Stromal cell of bone marrow (primary cell): ENCODE measurements around the gene APOL5.

Experiments used
- DNase-seq: peaks from one replicate; pipeline ENCODE4 v3.0.0-alpha.2; 2012; ENCODE audit warnings: low read depth

APOL5 gene

GRCh38 chr22:35742342-35743100, 24.8 kb downstream of the APOL5 start:
- peak; percentile 51 for DNase-seq

DNA sequence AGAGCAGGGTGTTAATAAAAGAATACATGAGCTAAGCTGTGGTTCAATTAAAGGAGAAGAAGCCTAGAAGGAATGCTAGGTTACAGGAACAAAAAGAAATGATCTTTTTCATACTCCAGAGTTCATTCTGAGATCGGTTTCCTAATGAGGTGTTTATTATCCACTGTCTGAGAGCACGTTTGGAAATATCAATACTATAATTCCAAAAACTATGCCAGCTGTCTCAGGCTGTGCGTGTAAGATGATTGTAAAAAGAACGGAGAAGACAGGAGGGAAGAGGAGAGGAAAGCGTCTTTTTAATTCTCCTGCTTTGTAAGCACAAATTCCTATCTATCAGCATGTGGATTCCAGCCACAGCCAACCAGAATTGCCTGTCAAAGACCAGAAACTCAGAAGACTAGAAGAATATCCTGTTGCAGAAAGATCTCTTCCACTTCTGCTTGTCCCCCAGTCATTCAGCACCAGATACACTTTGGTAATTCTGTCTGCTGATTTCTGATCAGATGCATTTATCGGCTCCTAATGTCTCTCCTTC, 25.7 kb downstream of the APOL5 start:
- no peak for DNase-seq

DNA sequence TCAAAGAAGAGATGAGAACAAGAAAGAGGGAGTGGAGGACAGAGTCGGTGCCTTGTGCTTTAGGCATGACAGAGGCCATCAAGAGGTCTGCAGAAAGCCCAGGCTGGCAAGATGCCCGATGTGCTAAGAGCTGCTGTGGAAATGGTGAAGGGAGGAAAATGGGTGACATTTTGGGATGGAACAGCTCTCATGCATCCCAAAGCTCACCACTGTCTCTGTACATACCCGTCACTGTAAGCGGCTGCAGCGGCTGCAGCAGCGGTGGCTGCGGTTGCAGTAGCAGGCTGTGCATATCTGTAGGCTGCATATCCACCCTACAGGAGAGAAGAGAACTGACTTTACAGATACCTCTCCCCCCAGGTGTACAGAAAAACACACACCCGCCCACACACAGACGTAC, 28.6 kb downstream of the APOL5 start:
- no peak for DNase-seq

GRCh38 chr22:35746946-35747703, 29.5 kb downstream of the APOL5 start:
- DNase-seq: no peak

- peak; percentile 76 for DNase-seq
Measured at GRCh38 chr22:35749808-35750207, 32.1 kb downstream of the APOL5 start.

DNA sequence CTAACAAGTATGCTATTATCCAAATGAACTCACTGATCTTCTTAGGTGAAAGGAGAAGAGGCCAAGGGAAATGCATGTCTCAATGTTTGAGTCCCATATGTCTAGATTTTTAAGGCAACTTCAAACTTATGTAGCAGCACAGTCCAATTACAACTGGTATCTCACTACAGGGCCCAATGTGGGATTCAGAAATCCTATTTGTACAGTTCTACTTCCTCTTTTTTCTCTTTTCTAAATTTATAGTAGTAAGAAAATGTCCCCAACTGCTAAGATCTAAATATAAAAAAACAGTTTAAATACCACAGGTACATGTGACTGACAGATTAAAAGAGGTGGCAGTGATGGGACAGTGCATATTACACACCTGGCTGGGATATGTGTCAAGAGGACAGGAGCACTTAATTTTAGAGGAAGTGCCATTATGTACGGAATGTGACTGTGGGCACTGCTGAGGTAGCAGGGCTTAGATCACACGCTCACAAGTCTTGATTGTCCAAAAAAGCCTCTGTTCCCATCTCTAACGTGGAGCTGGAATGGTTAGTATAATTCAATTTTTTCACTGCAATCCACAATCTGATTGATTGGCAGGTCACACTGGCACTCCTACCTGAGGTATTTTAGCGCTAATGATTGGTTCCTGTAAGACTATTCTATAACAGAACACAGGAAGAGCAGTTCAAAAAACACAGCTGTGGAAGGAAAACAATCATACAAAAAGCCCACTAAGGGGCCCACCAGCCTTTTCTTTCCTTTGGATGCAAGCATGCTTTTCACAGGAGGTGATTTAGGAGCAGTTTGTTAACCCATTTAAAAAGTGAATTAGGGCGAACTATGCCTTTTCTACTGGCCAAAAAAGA, 34.6 kb downstream of the APOL5 start:
- no peak for DNase-seq

DNA sequence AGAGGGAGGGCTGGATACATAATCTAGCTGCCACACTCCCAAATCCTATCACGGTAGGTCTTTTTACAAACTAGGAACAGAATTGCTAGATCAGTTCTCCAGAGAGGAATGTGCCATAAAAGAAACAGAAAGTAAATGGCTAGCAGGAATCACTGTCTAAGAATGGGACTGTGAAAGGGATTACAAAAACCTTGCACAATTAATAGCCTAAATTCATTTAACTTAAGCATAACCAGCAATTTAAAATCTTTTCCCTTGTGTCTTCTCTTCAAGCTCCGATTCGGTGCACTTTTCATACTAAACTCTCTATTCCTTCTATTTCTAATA, 35.2 kb downstream of the APOL5 start:
- no peak for DNase-seq

- no peak for DNase-seq
Measured at GRCh38 chr22:35754761-35755160, 37.1 kb downstream of the APOL5 start.

GRCh38 chr22:35756722-35757121, 39.0 kb downstream of the APOL5 start:
- DNase-seq: no peak

- DNase-seq: no peak
Measured at GRCh38 chr22:35758394-35758793, 40.7 kb downstream of the APOL5 start.

DNA sequence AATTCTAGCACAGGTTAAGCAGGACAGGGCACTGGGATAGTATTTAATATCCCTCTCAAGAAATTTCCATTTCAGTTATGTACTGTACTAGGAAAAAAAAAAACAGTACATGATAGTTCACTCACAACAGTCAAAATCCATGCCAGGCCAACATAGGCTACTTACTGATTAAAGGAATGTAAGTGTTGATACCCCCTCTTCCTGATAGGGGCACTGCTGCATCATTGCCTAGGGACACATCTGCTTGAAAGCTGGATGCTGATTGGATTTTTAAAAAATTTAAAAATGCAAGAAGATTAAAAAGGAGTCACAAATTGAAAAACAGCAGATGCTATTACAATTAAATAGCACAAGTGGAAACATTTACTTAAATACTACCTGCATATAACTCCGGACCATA, 43.4 kb downstream of the APOL5 start:
- no peak for DNase-seq

DNA sequence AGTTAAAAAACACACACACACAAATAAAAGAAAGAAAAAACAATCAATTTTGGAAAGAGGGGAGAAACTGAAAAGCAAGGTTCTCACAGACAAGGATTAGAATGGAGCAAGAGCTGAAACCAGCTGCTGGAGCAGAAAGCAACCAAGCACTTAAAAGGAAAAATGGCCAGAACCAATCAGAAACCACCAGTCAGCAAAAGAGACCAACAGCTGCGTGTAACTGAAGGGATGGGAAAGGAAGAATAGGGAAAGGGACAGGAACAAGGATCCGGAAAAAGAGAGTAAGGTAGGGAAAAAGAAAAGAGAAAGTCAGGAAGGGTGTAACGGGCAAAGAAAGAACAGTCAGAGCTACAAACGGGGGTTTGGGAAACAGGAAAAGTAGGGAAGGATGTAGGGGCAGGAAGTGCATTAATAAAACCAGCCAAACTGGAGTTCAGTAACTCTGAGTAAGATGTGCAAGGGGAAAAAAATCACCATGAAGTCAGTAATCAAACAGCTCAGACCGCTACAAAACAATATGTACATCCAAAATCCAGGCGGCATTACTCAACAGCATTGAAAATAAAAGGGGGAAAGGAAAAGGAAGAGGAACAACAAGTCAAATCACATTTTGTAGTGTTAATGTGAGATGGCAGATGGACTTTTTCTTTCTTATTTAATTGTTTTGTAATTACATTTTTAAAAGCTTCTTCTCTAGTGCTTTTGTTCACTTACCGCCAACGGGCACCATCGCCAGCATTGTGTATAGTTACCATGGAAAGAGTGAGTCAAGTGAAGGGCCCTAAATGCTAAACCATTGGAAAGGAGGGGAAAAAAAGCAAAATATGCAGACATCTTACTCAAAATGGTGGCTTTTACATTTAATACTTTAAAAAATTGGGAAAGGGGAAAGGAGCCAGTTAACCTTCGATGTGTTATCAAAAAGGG, 49.2 kb downstream of the APOL5 start:
- DNase-seq: no peak

- DNase-seq: no peak
Measured at GRCh38 chr22:35769974-35770373, 52.3 kb downstream of the APOL5 start.

GRCh38 chr22:35775339-35775738, 57.7 kb downstream of the APOL5 start:
- DNase-seq: no peak

- no peak for DNase-seq
Measured at GRCh38 chr22:35777335-35777975, 59.8 kb downstream of the APOL5 start.
